LNCAP (cell line): ENCODE data around the gene DOCK4.

ENCODE experiments used
- TF ChIP-seq, protein P1 (sequence below): fragments of 450-650 bp; IDR thresholded peaks from 2 replicates; pipeline ENCODE4 v1.5.1; 2017; ENCODE audit warnings: mild to moderate bottlenecking

DOCK4 gene

GRCh38 chr7:112122144-112122543, 84.1 kb downstream of the DOCK4 start:
- TF ChIP-seq, protein P1, sequence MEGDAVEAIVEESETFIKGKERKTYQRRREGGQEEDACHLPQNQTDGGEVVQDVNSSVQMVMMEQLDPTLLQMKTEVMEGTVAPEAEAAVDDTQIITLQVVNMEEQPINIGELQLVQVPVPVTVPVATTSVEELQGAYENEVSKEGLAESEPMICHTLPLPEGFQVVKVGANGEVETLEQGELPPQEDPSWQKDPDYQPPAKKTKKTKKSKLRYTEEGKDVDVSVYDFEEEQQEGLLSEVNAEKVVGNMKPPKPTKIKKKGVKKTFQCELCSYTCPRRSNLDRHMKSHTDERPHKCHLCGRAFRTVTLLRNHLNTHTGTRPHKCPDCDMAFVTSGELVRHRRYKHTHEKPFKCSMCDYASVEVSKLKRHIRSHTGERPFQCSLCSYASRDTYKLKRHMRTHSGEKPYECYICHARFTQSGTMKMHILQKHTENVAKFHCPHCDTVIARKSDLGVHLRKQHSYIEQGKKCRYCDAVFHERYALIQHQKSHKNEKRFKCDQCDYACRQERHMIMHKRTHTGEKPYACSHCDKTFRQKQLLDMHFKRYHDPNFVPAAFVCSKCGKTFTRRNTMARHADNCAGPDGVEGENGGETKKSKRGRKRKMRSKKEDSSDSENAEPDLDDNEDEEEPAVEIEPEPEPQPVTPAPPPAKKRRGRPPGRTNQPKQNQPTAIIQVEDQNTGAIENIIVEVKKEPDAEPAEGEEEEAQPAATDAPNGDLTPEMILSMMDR, result no peak

DNA sequence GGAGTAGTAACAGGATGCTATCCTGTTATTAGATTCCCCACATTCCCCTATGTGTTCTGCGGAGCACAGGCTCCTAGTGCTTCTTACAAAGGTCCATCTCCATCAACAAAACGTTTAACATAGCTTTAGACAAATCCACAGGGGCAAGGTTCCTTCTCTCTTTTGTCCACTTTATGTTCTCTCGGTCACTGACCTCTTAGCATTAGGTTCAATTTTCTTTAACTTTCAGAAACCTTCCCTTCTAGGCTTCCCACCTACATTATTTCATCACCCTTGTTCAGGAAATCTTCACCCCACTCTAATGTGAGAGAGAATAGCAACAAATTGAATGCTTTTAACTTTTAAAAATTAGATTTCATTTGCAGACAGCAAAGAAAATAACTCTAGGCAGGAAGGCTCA, 84.9 kb downstream of the DOCK4 start:
- TF ChIP-seq, protein P1, result no peak

GRCh38 chr7:112120696-112121217, 85.4 kb downstream of the DOCK4 start:
- TF ChIP-seq, protein P1, result no peak

DNA sequence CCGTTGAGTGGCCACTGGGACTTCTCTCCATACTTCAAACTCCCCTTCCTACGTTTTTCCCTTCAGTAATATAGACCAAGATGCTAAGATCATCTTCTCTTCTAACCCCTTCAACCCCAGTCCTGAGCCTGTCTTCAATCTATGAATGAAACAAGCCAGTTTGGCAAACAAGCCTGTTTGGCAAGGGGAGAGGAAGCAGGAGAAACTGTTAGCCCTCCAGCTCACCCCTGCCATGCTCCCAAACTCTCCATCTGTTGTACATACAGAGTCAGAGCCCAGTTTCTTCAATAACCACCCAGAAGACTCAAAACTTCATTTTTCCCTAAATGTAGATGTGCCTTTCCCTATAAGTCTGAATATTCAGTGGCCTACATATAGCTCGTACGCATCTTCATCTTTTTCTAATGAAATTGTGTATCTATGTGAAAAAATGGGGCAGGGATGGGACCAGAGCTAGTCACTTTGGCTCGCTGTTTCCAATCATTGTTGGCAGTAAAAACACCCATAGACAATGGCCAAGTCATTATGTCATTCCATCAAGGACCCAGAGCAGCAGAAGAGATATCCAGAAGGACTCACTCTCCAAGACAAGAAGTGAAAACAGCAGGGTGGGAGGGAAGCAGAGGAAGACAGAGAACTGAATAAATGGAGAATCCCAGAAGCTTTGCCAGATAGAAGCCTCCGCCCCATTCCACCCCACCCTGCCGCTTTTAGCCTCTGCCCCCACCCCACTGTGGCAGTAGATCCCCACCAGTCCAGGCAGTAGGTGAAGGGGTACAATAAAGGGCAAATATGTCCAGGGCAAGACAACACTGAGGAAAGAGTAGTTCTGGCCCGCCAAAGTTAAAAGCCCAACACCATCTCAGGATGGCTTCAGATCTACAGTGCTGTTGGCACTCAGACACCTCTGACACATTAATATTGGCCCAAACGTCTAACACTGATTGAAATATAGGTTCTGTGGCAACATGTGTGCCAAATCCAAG, 87.3 kb downstream of the DOCK4 start:
- TF ChIP-seq, protein P1, result no peak

- TF ChIP-seq, protein P1, result no peak
Measured at GRCh38 chr7:112116894-112117293, 89.3 kb downstream of the DOCK4 start.

DNA sequence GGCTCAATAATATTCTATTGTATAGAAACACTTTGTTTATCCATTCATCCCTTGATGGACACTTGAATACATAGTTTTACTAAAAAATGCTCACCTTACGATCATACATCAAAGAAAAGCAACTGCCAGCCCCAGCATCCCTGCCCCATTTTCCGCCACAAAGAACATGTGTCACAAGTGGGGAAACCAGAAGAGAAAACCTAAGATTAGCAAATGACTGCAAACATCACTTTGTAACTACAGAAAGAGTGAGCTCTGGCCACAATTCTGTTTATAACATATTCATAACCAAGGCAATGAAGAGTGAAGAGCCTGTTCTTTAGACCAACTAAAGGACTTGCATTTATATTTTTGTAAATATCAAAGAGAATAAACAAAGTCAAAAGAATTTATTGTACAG, 89.8 kb downstream of the DOCK4 start:
- TF ChIP-seq, protein P1, result no peak

GRCh38 chr7:112115880-112116279, 90.3 kb downstream of the DOCK4 start:
- TF ChIP-seq, protein P1, result no peak
